Measurements from ENCODE around the gene MYO15B.

DNA sequence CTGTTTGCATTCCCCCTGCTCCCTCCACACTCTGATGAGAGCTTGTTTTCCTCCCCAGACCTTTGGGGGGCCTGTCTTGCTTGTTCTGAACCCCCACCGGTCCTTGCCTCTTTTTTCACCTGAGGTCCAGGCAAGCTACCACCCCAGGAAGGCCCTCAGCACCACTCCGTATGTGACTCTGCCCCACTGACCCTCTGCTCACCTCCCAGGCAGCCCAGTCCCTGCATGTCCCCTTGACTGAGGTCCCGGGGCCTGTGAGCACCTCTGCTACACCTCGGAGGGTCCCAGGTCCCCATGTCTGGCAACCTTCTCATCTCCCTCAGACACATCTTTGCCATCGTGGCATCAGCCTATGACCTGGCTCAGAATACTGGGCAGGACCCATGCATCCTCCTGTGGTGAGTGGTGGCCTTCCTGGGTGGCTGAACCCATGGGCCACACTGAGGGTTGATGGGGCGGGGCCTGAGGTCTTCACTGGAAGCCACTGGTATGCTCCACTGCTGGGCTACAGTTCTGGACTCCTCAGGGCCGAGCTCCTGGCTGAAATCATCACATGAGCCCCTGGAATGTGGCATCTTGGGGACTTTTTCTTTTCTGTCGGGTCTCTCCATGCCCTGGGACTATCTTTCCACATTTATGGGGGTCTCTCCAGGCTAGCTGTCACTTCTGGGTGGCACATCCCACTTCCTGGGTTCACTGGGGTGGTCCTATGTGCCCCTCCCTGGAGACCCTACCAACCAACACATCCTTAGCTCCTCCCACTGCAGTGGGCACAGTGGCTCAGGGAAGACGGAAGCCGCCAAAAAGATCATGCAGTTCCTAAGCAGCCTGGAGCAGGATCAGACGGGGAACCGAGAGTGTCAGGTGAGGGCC is 3.5 kb downstream of the MYO15B start:
- TF ChIP-seq, protein P1, sequence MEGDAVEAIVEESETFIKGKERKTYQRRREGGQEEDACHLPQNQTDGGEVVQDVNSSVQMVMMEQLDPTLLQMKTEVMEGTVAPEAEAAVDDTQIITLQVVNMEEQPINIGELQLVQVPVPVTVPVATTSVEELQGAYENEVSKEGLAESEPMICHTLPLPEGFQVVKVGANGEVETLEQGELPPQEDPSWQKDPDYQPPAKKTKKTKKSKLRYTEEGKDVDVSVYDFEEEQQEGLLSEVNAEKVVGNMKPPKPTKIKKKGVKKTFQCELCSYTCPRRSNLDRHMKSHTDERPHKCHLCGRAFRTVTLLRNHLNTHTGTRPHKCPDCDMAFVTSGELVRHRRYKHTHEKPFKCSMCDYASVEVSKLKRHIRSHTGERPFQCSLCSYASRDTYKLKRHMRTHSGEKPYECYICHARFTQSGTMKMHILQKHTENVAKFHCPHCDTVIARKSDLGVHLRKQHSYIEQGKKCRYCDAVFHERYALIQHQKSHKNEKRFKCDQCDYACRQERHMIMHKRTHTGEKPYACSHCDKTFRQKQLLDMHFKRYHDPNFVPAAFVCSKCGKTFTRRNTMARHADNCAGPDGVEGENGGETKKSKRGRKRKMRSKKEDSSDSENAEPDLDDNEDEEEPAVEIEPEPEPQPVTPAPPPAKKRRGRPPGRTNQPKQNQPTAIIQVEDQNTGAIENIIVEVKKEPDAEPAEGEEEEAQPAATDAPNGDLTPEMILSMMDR (IDR thresholded peaks at IDR 0.05), result no peak
- TF ChIP-seq TCF7L2 (IDR thresholded peaks at IDR 0.05; ENCODE audit: low read depth, low read length) (no peak), POLR2AphosphoS5 (IDR thresholded peaks at IDR 0.05; ENCODE audit: low read depth, low read length) (no peak), SIN3A (IDR thresholded peaks at IDR 0.05; ENCODE audit: borderline replicate concordance, insufficient read depth, low read depth, low read length) (no peak)
- TF ChIP-seq, protein P2, sequence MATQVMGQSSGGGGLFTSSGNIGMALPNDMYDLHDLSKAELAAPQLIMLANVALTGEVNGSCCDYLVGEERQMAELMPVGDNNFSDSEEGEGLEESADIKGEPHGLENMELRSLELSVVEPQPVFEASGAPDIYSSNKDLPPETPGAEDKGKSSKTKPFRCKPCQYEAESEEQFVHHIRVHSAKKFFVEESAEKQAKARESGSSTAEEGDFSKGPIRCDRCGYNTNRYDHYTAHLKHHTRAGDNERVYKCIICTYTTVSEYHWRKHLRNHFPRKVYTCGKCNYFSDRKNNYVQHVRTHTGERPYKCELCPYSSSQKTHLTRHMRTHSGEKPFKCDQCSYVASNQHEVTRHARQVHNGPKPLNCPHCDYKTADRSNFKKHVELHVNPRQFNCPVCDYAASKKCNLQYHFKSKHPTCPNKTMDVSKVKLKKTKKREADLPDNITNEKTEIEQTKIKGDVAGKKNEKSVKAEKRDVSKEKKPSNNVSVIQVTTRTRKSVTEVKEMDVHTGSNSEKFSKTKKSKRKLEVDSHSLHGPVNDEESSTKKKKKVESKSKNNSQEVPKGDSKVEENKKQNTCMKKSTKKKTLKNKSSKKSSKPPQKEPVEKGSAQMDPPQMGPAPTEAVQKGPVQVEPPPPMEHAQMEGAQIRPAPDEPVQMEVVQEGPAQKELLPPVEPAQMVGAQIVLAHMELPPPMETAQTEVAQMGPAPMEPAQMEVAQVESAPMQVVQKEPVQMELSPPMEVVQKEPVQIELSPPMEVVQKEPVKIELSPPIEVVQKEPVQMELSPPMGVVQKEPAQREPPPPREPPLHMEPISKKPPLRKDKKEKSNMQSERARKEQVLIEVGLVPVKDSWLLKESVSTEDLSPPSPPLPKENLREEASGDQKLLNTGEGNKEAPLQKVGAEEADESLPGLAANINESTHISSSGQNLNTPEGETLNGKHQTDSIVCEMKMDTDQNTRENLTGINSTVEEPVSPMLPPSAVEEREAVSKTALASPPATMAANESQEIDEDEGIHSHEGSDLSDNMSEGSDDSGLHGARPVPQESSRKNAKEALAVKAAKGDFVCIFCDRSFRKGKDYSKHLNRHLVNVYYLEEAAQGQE (IDR thresholded peaks at IDR 0.05; ENCODE audit: insufficient read depth in 1 of 2, low read depth in 2 of 2, low read length in 1 of 2), result no peak

Measured in Panc1 (cell line).